HG03066 (cell line): ENCODE results near the gene FFAR4.

ENCODE experiments used
- ATAC-seq: cut with Tn5 transposase; IDR thresholded peaks from one replicate; pipeline ENCODE4 v1.9.1; 2021; ENCODE audit warnings: low read depth; ENCODE audit not compliant: unreplicated experiment

FFAR4 gene

GRCh38 chr10:93598157-93598556 lies 31.7 kb downstream of the FFAR4 start:
- ATAC-seq: no peak

- no peak for ATAC-seq
These were observed 32.9 kb downstream of the FFAR4 start for GRCh38 chr10:93599335-93599734.

GRCh38 chr10:93599778-93600177 lies 33.3 kb downstream of the FFAR4 start:
- no peak for ATAC-seq

GRCh38 chr10:93600446-93601145 lies 34.1 kb downstream of the FFAR4 start:
- no peak for ATAC-seq

GRCh38 chr10:93601146-93601773 lies 34.8 kb downstream of the FFAR4 start, which contains the start of gene RBP4:
TSS of gene RBP4 (minus strand) at chr10:93601235. CDS start at chr10:93601028, 207 bp downstream.
- ATAC-seq: no peak

GRCh38 chr10:93601774-93602162 lies 35.3 kb downstream of the FFAR4 start:
- ATAC-seq: no peak

- ATAC-seq: no peak
These were observed 36.6 kb downstream of the FFAR4 start for GRCh38 chr10:93603023-93603422.

- ATAC-seq: no peak
These were observed 37.7 kb downstream of the FFAR4 start for GRCh38 chr10:93604146-93604545.

GRCh38 chr10:93608421-93608820 lies 42.0 kb downstream of the FFAR4 start:
- no peak for ATAC-seq

- no peak for ATAC-seq
These were observed 45.8 kb downstream of the FFAR4 start, which contains the start of gene PDE6C for GRCh38 chr10:93612311-93612710. TSS of gene PDE6C (plus strand) at chr10:93612537. CDS start at chr10:93612726, 189 bp downstream.

- no peak for ATAC-seq
These were observed 46.7 kb downstream of the FFAR4 start for GRCh38 chr10:93613126-93613525.

GRCh38 chr10:93614101-93614825 lies 47.8 kb downstream of the FFAR4 start:
- no peak for ATAC-seq

- no peak for ATAC-seq
These were observed 49.2 kb downstream of the FFAR4 start for GRCh38 chr10:93615576-93616235.

- ATAC-seq: no peak
These were observed 54.5 kb downstream of the FFAR4 start for GRCh38 chr10:93620925-93621324.

- no peak for ATAC-seq
These were observed 56.5 kb downstream of the FFAR4 start for GRCh38 chr10:93622942-93623341.

GRCh38 chr10:93628858-93629257 lies 62.4 kb downstream of the FFAR4 start:
- ATAC-seq: no peak

- no peak for ATAC-seq
These were observed 63.3 kb downstream of the FFAR4 start for GRCh38 chr10:93629647-93630305.

GRCh38 chr10:93630625-93631557 lies 64.4 kb downstream of the FFAR4 start:
- ATAC-seq: no peak
